ENCODE measurements around the gene FAM53B. TPM values are rescaled to one million over a fixed set of nuclear protein-coding genes. Genes with fewer than 3 reads are reported as not detected.

FAM53B gene
- total and polyA plus RNA-seq, 5 donors: 34.6 to 58.3 (median 49.5) TPM

DNA sequence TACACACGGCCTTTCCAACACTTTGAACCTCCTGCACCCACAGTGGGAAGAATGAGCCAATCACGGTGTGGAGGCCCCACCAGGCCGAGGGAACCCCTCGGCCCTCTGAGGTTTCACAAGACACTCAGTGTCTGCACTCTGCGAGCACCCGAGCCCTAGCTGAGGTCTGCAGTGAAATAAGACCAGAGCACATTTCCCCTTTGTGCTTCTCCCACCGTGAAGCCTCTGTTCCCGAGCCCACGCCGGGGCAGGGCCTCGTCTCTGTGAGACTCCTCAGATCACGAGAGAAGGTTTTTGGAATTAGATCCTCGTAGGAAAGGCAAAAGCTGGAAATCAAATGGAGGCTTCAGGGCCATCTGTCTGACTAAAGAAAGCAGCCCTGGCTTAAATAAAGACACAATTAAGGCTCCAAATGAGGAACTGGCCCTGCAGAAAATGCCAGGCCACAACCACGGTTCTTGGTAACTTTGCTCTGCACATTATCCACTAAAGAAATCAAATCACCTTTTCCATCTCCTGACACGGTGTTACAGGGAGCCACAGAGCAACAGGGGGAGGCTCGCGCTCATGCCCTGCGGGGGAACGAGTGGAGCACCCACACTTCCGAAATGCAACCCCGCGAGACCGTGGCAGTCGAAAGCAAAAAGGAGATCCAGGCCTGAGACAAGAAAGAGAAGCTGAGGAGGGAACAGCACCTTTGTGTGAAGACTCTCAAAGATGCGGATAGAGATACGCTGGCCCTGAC lies 43.7 kb downstream of the FAM53B start:
- DNase-seq (peak in 2 of 3 donors; percentile 43 to 54), ATAC-seq (no peak)
- 78% methylated on average over 26 of the region's 26 CpGs for WGBS
- Histone ChIP-seq H3K4me1 (ENCODE audit: control insufficient read depth, insufficient read depth, low read length) (peaks cover 72% of the 10 kb centered on the region), H3K27me3 (ENCODE audit: control insufficient read depth, insufficient read depth) (no peaks in the 10 kb centered on the region), H3K27ac (ENCODE audit: low read length) (peak overlapping the region; percentile 99), H3K4me3 (ENCODE audit: low read length) (no peak overlapping the region), H3K9me3 (ENCODE audit: control insufficient read depth, low read length) (no peaks in the 10 kb centered on the region)
- intact Hi-C loops (cut with DNase I): loop anchor here in 3 of 4 donors (5.0 kb wide), 2 partner anchors 37 to 42 kb away; partner anchors contain the start of gene FAM53B (in 2 of the 3)

- Histone ChIP-seq H3K4me1 (ENCODE audit: control insufficient read depth, insufficient read depth, low read length) (peaks cover 64% of the 10 kb centered on the region), H3K4me3 (ENCODE audit: low read length) (no peak overlapping the region), H3K27me3 (ENCODE audit: control insufficient read depth, insufficient read depth) (no peaks in the 10 kb centered on the region), H3K27ac (ENCODE audit: low read length) (peak overlapping the region; percentile 99), H3K9me3 (ENCODE audit: control insufficient read depth, low read length) (no peaks in the 10 kb centered on the region)
- 87% methylated on average over 18 of the region's 18 CpGs for WGBS
- peak in 2 of 3 donors; percentile 65 to 72 for DNase-seq
- intact Hi-C loops (cut with DNase I): loop anchor here in 3 of 4 donors (5.0 kb wide), 2 partner anchors 38 to 43 kb away; partner anchors contain the start of gene FAM53B (in 2 of the 3)
- no peak for ATAC-seq
Measured at GRCh38 chr10:124699471-124700292, 44.5 kb downstream of the FAM53B start.

GRCh38 chr10:124698545-124699469 lies 45.4 kb downstream of the FAM53B start:
- Histone ChIP-seq H3K4me3 (ENCODE audit: low read length) (no peak overlapping the region), H3K4me1 (ENCODE audit: control insufficient read depth, insufficient read depth, low read length) (peaks cover 64% of the 10 kb centered on the region), H3K27me3 (ENCODE audit: control insufficient read depth, insufficient read depth) (no peaks in the 10 kb centered on the region), H3K27ac (ENCODE audit: low read length) (peak overlapping the region; percentile 99), H3K9me3 (ENCODE audit: control insufficient read depth, low read length) (no peaks in the 10 kb centered on the region)
- intact Hi-C loops (cut with DNase I): no loop called here
- ATAC-seq: no peak
- peak in 2 of 3 donors; percentile 11 to 42 for DNase-seq
- 84% methylated on average over 18 of the region's 18 CpGs for WGBS

- Histone ChIP-seq H3K27ac (ENCODE audit: low read length) (peak overlapping the region; percentile 40), H3K9me3 (ENCODE audit: control insufficient read depth, low read length) (no peaks in the 10 kb centered on the region), H3K4me1 (ENCODE audit: control insufficient read depth, insufficient read depth, low read length) (peaks cover 63% of the 10 kb centered on the region), H3K4me3 (ENCODE audit: low read length) (no peak overlapping the region), H3K27me3 (ENCODE audit: control insufficient read depth, insufficient read depth) (no peaks in the 10 kb centered on the region)
- WGBS: 73% methylated on average over 13 of the region's 13 CpGs
- DNase-seq: peak in 2 of 3 donors; percentile 13 to 53
- ATAC-seq: no peak
- intact Hi-C loops (cut with DNase I): no loop called here
Measured at GRCh38 chr10:124697837-124698544, 46.2 kb downstream of the FAM53B start.

DNA sequence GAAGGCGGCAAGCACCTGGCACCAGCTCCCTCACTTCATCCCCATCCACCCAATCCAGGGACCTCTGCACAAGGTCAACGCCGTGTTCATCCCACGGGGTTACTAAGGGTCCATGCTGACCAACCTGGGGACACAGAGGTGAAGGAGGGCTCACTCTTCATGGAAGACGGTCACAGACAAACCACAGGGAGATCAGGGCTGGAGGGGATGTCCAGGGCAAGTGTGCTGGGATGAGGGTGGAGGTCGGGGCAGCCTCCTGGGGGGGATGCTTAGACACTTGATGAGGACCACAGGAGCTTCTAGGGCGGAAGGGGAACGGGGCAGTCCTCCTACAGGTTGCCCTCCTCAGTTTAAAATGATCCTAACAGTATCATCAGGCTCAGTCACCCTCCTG lies 46.7 kb downstream of the FAM53B start:
- H3K4me3 ChIP-seq (ENCODE audit: low read length): no peak overlapping the region
- peak in 2 of 3 donors; percentile 8 to 14 for DNase-seq
- WGBS: 95% methylated on average over 8 of the region's 8 CpGs

GRCh38 chr10:124696446-124697392 lies 47.5 kb downstream of the FAM53B start:
- intact Hi-C loops (cut with DNase I): no loop called here
- peak overlapping the region; percentile 64 for H3K27ac ChIP-seq (ENCODE audit: low read length)

More for the DNA sequence above, 46.7 kb downstream of the FAM53B start:
- Histone ChIP-seq H3K9me3 (ENCODE audit: control insufficient read depth, low read length) (no peaks in the 10 kb centered on the region), H3K4me1 (ENCODE audit: control insufficient read depth, insufficient read depth, low read length) (peaks cover 58% of the 10 kb centered on the region), H3K27me3 (ENCODE audit: control insufficient read depth, insufficient read depth) (no peaks in the 10 kb centered on the region), H3K27ac (ENCODE audit: low read length) (peak overlapping the region; percentile 54)
- intact Hi-C loops (cut with DNase I): no loop called here
- no peak for ATAC-seq

GRCh38 chr10:124695259-124695658 lies 48.9 kb downstream of the FAM53B start:
- Histone ChIP-seq H3K27me3 (ENCODE audit: control insufficient read depth, insufficient read depth) (no peaks in the 10 kb centered on the region), H3K4me1 (ENCODE audit: control insufficient read depth, insufficient read depth, low read length) (peaks cover 49% of the 10 kb centered on the region), H3K4me3 (ENCODE audit: low read length) (no peak overlapping the region), H3K9me3 (ENCODE audit: control insufficient read depth, low read length) (no peaks in the 10 kb centered on the region), H3K27ac (ENCODE audit: low read length) (peak overlapping the region; percentile 68)
- ATAC-seq (no peak), DNase-seq (no peak)
- 93% methylated on average over 3 of the region's 3 CpGs for WGBS
- intact Hi-C loops (cut with DNase I): no loop called here

More at GRCh38 chr10:124696446-124697392, 47.5 kb downstream of the FAM53B start:
- ATAC-seq: no peak
- 82% methylated on average over 19 of the region's 19 CpGs for WGBS
- Histone ChIP-seq H3K4me1 (ENCODE audit: control insufficient read depth, insufficient read depth, low read length) (peaks cover 58% of the 10 kb centered on the region), H3K4me3 (ENCODE audit: low read length) (no peak overlapping the region), H3K27me3 (ENCODE audit: control insufficient read depth, insufficient read depth) (no peaks in the 10 kb centered on the region), H3K9me3 (ENCODE audit: control insufficient read depth, low read length) (no peaks in the 10 kb centered on the region)
- DNase-seq: peak in 2 of 3 donors; percentile 34 to 45

GRCh38 chr10:124694481-124695220 lies 49.5 kb downstream of the FAM53B start:
- peak overlapping the region; percentile 68 for H3K27ac ChIP-seq (ENCODE audit: low read length)
- peak in 2 of 3 donors; percentile 22 to 34 for DNase-seq
- intact Hi-C loops (cut with DNase I): no loop called here
- no peaks in the 10 kb centered on the region for H3K9me3 ChIP-seq (ENCODE audit: control insufficient read depth, low read length)
- ATAC-seq: peak in 1 of 2 donors; percentile 28
- peaks cover 45% of the 10 kb centered on the region for H3K4me1 ChIP-seq (ENCODE audit: control insufficient read depth, insufficient read depth, low read length)
- H3K27me3 ChIP-seq (ENCODE audit: control insufficient read depth, insufficient read depth): no peaks in the 10 kb centered on the region
- H3K4me3 ChIP-seq (ENCODE audit: low read length): no peak overlapping the region
- WGBS: 77% methylated on average over 14 of the region's 14 CpGs
